ENCODE measurements around the gene POLD4. TPM values are rescaled to one million over a fixed set of nuclear protein-coding genes. Genes with fewer than 3 reads are reported as not detected.

The POLD4 gene
- total and polyA plus RNA-seq, 2 donors (not counting 3 experiments of a cell fraction or from before 2014, with no cell fraction given) = 50.1 to 204 TPM

DNA sequence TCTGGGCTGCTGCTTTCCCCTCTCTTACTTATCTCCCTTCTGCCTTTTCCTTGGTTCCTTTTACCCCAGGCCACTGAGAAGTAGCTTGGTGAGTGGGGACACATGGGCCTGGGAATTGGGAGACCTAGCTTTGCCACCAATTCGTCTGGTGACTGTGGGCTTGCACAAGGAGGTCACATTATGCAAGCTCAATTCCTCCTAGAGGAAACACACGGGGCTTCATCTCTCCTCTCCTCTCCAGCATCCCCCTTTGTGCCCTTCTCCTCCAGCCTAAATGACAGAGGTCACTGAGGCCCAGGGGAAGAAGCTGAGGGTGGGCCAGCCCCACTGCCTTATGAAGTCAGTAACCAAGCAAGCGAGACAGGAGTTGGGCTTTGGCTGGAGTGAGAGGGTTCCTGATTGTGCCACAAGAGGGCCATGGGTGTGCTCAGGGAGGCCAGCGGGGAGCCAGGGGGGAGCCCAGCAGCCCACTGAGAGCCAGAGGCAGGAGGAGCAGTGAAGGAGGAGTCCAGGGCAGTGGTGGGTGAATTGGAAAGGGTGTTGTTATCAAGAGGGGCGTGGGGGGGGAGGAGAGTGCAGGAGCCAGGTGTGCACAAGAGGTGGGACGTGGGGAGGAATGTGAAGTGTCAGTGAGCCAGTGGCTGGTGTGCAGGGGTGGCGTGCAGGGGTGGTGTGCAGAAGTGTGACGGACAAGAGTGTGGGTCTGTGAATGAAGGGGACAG is 18.0 kb upstream of the POLD4 start:
- no peak for TF ChIP-seq FOS (IDR thresholded peaks at IDR 0.05; ENCODE audit: borderline replicate concordance, insufficient read depth, low read length)
- TF ChIP-seq, protein P1, sequence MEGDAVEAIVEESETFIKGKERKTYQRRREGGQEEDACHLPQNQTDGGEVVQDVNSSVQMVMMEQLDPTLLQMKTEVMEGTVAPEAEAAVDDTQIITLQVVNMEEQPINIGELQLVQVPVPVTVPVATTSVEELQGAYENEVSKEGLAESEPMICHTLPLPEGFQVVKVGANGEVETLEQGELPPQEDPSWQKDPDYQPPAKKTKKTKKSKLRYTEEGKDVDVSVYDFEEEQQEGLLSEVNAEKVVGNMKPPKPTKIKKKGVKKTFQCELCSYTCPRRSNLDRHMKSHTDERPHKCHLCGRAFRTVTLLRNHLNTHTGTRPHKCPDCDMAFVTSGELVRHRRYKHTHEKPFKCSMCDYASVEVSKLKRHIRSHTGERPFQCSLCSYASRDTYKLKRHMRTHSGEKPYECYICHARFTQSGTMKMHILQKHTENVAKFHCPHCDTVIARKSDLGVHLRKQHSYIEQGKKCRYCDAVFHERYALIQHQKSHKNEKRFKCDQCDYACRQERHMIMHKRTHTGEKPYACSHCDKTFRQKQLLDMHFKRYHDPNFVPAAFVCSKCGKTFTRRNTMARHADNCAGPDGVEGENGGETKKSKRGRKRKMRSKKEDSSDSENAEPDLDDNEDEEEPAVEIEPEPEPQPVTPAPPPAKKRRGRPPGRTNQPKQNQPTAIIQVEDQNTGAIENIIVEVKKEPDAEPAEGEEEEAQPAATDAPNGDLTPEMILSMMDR (IDR thresholded peaks at IDR 0.05; ENCODE audit: extremely low read depth in 1 of 2, insufficient read depth in 1 of 2, low read depth in 1 of 2, low read length in 2 of 2) = peak; percentile 32 to 61
- H3K79me2 ChIP-seq (ENCODE audit: control insufficient read depth, insufficient read depth, low read length) = peaks cover 14% of the 10 kb centered on the region
- POLR2A ChIA-PET = interaction anchor here (1.8 kb wide), 1 partner anchor 14 kb away, joined by 13 read pairs; no protein-coding TSS in a partner anchor
- dilution Hi-C loops (cut with MboI; ENCODE audit: extremely low pct_ligation_motif_present, low sequenced_read_pairs) (no loop called here), intact Hi-C loops (cut with micrococcal nuclease) (no loop called here)
- BruUV-seq (replicated peaks) = TSS peak; percentile 32
- H3K27me3 ChIP-seq (ENCODE audit: control insufficient read depth in 2 of 2, insufficient read depth in 2 of 2, low read length in 2 of 2) = peaks cover 0 to 3% of the 10 kb centered on the region in 2 experiments
- FAIRE-seq (peak; percentile 12), DNase-seq (ENCODE audit: low read depth, low spot score) (no peak)
- H3K9ac ChIP-seq (replicated peaks; ENCODE audit: extremely low read depth, insufficient read depth, low read length) = no peak overlapping the region
- peaks cover 38% of the 10 kb centered on the region for H3K4me1 ChIP-seq (ENCODE audit: control insufficient read depth, extremely low read depth, insufficient read depth, low read length)
- H4K20me1 ChIP-seq (replicated peaks; ENCODE audit: control insufficient read depth, extremely low read depth, insufficient read depth, low read length) = no peaks in the 10 kb centered on the region
- H3K36me3 ChIP-seq (ENCODE audit: control insufficient read depth in 2 of 2, extremely low read depth in 1 of 2, insufficient read depth in 2 of 2, low read length in 2 of 2) = no peaks in the 10 kb centered on the region
- no peak overlapping the region for H2AFZ ChIP-seq (ENCODE audit: low read depth, low read length)
- H3K27ac ChIP-seq (ENCODE audit: insufficient read depth, low read depth, low read length) = no peak overlapping the region
- H3K4me2 ChIP-seq (ENCODE audit: insufficient read depth, low read length) = no peak overlapping the region
- H3K9me3 ChIP-seq (replicated peaks; ENCODE audit: control insufficient read depth, insufficient read depth, low read length) = no peaks in the 10 kb centered on the region
- H3K4me3 ChIP-seq (replicated peaks in 1 of 3; ENCODE audit: insufficient read depth in 1 of 3, low read depth in 1 of 3, low read length in 3 of 3) = no peak overlapping the region
- no peaks in the 10 kb centered on the region for H3K9me1 ChIP-seq (replicated peaks; ENCODE audit: control insufficient read depth, extremely low read depth, insufficient read depth, low read length)
- CTCF ChIA-PET = interaction anchor here (0.7 to 19.7 kb wide), 7 partner anchors 10 to 107 kb away, joined by 4 to 1051 read pairs (median 6); partner anchors contain the start of genes POLD4 and PPP1CA
